Activated B cell treated with CpG ODN at 0.5 μM for 24 hours (primary cell): ENCODE measurements around the gene DMAC2L. TPM values are rescaled to one million over a fixed set of nuclear protein-coding genes. Genes with fewer than 3 reads are reported as not detected.

Source experiments
- ATAC-seq: fragments of 200-7000 bp; cut with Tn5 transposase; one replicate; pipeline ENCODE4 v1.10.0; 2021; ENCODE audit warnings: low read depth, mild to moderate bottlenecking, moderate library complexity
- CTCF ChIA-PET: fragments of 350-600 bp; sonication (Branson Sonifier 250); formaldehyde crosslinking; loops from one replicate; lab custom pipeline; 2021; ENCODE audit warnings: antibody characterized with exemption; lab: Charles Lee
- POLR2A ChIA-PET: fragments of 350-600 bp; sonication (Branson Sonifier 250); formaldehyde crosslinking; loops from one replicate; lab custom pipeline; 2021; ENCODE audit warnings: antibody characterized with exemption; lab: Charles Lee
- DNase-seq: peaks from one replicate; pipeline ENCODE4 v3.0.0; 2022
- H3K27ac Mint-ChIP-seq: one replicate; pipeline ENCODE4 v1.8.0; 2020; ENCODE audit warnings: mixed read lengths
- H3K27me3 Mint-ChIP-seq: one replicate; pipeline ENCODE4 v1.8.0; 2021; ENCODE audit warnings: mixed read lengths
- H3K36me3 Mint-ChIP-seq: one replicate; pipeline ENCODE4 v1.8.0; 2021; ENCODE audit warnings: low read depth, mixed read lengths
- H3K4me1 Mint-ChIP-seq: one replicate; pipeline ENCODE4 v1.8.0; 2021; ENCODE audit warnings: mixed read lengths
- H3K4me3 Mint-ChIP-seq: one replicate; pipeline ENCODE4 v1.8.0; 2020; ENCODE audit warnings: mild to moderate bottlenecking, mixed read lengths
- H3K9me3 Mint-ChIP-seq: one replicate; pipeline ENCODE4 v1.8.0; 2020; ENCODE audit warnings: mixed read lengths
- intact Hi-C: fragments of 100-400 bp; cut with micrococcal nuclease; formaldehyde crosslinking; loops from one replicate; pipeline ENCODE4 v1.15.1; 2024
- total RNA-seq: library from RNA; stranded (reverse); gene quantifications from 2 replicates; pipeline ENCODE4 v1.2.3, GENCODE V29; 2022
- TF ChIP-seq, protein P1 (sequence below): fragments of 200-600 bp; IDR thresholded peaks from one replicate; pipeline ENCODE4 v1.8.0; 2022; ENCODE audit warnings: antibody characterized with exemption, mild to moderate bottlenecking

DMAC2L gene
- 31.2 and 32.2 TPM in 2 replicates for total RNA-seq

DNA sequence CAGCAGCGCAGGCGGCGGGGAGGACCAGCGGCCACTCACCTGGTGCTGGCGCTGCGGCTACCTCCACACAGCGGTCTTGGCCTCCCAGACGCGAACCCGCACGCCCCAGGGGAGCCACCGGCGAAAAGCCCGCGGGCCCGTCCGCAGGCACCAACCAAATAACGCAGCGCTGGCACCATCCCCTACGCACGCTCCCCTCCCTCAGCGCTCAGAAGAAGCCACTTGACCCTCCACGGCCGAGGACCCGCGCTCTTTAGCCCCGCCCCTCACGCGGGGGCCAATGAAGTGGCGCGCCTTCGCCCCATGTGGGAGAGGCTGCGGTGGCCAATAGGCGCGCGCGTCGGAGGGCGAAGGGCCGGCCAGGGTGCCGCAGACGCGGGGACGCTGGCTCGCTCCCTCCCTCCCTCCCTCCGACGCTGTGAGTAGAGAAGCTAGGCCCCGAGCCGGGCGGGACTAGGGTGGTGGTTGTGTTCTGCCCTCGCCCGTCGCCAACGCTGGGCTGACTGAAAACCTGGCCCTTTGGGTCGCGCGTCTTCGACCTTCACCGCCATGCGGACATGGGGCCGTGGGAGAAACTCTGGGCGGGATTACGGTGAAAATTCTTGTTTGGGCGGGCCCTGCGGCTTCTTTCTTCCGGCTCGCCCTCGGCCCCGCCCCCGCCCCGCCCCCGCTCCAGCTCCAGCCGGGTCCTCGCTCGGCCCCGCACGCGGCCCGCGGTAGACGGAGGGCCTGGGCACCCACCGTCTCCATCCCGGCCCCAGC, at the start of gene DMAC2L, which contains the start of gene L2HGDH:
Gene DMAC2L (plus strand): TSS at position 353 of the 762 bp plus-strand sequence. CDS start 9,164 bp downstream, outside the sequence.
Gene L2HGDH (minus strand): TSS at position 258 of the 762 bp plus-strand sequence. CDS start 79 bp downstream, at position 179.
- Mint-ChIP-seq H3K27ac (peak within 1 kb of the TSS; percentile 98), H3K4me1 (peaks cover 34% of the 10 kb centered on the region), H3K27me3 (no peaks in the 10 kb centered on the region), H3K4me3 (peak within 1 kb of the TSS; percentile 93), H3K36me3 (peaks cover 18% of the 10 kb centered on the region), H3K9me3 (no peaks in the 10 kb centered on the region)
- POLR2A ChIA-PET, result interaction anchor here (0.6 to 2.9 kb wide), 29 partner anchors 9 to 891 kb away, joined by 3 to 23 read pairs (median 4); partner anchors contain the start of genes CDKL1, MAP4K5, MGAT2 and NEMF
- DNase-seq (peak; percentile 91), ATAC-seq (peak; percentile 94)
- CTCF ChIA-PET, result interaction anchor here (0.9 to 2.0 kb wide), 4 partner anchors 9 to 460 kb away, joined by 3 to 19 read pairs (median 4); partner anchors contain the start of gene NEMF
- intact Hi-C loops, result loop anchor here (1.0 to 10.0 kb wide), 15 partner anchors 9 to 1533 kb away; partner anchors contain the start of genes KLHDC1, LRR1, MAP4K5 and NEMF
- TF ChIP-seq, protein P1, sequence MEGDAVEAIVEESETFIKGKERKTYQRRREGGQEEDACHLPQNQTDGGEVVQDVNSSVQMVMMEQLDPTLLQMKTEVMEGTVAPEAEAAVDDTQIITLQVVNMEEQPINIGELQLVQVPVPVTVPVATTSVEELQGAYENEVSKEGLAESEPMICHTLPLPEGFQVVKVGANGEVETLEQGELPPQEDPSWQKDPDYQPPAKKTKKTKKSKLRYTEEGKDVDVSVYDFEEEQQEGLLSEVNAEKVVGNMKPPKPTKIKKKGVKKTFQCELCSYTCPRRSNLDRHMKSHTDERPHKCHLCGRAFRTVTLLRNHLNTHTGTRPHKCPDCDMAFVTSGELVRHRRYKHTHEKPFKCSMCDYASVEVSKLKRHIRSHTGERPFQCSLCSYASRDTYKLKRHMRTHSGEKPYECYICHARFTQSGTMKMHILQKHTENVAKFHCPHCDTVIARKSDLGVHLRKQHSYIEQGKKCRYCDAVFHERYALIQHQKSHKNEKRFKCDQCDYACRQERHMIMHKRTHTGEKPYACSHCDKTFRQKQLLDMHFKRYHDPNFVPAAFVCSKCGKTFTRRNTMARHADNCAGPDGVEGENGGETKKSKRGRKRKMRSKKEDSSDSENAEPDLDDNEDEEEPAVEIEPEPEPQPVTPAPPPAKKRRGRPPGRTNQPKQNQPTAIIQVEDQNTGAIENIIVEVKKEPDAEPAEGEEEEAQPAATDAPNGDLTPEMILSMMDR, result no peak

GRCh38 chr14:50262865-50263264, 49.3 kb upstream of the DMAC2L start:
- no peak for DNase-seq
- H3K27me3 Mint-ChIP-seq, result no peaks in the 10 kb centered on the region
- TF ChIP-seq, protein P1, result no peak
- peaks cover 2% of the 10 kb centered on the region for H3K36me3 Mint-ChIP-seq
- no peaks in the 10 kb centered on the region for H3K4me1 Mint-ChIP-seq
- no peak overlapping the region for H3K27ac Mint-ChIP-seq
- ChIA-PET POLR2A (no interaction called here), CTCF (interaction anchor here (0.6 kb wide), 1 partner anchor 379 kb away, joined by 3 read pairs; no protein-coding TSS in a partner anchor)
- no peak overlapping the region for H3K4me3 Mint-ChIP-seq
- H3K9me3 Mint-ChIP-seq, result no peaks in the 10 kb centered on the region
- no peak for ATAC-seq
- intact Hi-C loops, result no loop called here

DNA sequence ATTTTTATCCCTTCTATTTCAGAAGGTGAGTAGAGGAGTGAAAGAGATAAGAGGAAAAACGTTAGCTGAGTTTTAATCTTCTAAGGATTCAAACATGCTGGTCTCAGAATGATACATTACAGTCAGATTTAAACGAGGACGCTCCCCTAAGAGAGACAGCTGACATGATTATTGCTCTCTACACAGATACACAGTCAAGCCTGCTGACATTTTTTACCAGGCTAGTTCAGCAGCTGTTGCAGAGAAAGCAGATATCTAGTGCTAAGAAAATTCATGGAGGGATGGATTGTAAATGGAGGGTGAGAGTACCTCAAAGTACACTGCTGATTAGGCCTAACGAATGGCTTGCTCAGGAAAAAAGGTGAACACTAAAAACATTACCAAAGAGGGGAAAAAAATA, 48.8 kb upstream of the DMAC2L start:
- no peaks in the 10 kb centered on the region for H3K9me3 Mint-ChIP-seq
- H3K4me1 Mint-ChIP-seq, result no peaks in the 10 kb centered on the region
- CTCF ChIA-PET, result interaction anchor here (0.6 kb wide), 1 partner anchor 378 kb away, joined by 3 read pairs; no protein-coding TSS in a partner anchor
- ATAC-seq (no peak), DNase-seq (no peak)
- no peak overlapping the region for H3K4me3 Mint-ChIP-seq
- intact Hi-C loops, result no loop called here
- peaks cover 2% of the 10 kb centered on the region for H3K36me3 Mint-ChIP-seq
- no peaks in the 10 kb centered on the region for H3K27me3 Mint-ChIP-seq
- TF ChIP-seq, protein P1, result no peak
- no peak overlapping the region for H3K27ac Mint-ChIP-seq
- POLR2A ChIA-PET, result no interaction called here

- CTCF ChIA-PET, result no interaction called here
- peaks cover 2% of the 10 kb centered on the region for H3K36me3 Mint-ChIP-seq
Observed at GRCh38 chr14:50265029-50265428, 47.1 kb upstream of the DMAC2L start.

More at GRCh38 chr14:50265029-50265428, 47.1 kb upstream of the DMAC2L start:
- intact Hi-C loops, result no loop called here
- ATAC-seq (no peak), DNase-seq (no peak)
- Mint-ChIP-seq H3K27me3 (no peaks in the 10 kb centered on the region), H3K9me3 (no peaks in the 10 kb centered on the region), H3K4me3 (no peak overlapping the region), H3K4me1 (no peaks in the 10 kb centered on the region), H3K27ac (no peak overlapping the region)
- TF ChIP-seq, protein P1, result no peak
- POLR2A ChIA-PET, result interaction anchor here (0.9 kb wide), 1 partner anchor 11 kb away, joined by 3 read pairs; no protein-coding TSS in a partner anchor
